Ishikawa (cell line): ENCODE measurements around the gene CDK12.

Source experiments
- CREB1 ChIP-seq: IDR thresholded peaks from 2 replicates; pipeline ENCODE4 v1.6.1; 2012; ENCODE audit warnings: low read depth
- EGR1 ChIP-seq: IDR thresholded peaks from 2 replicates; pipeline ENCODE4 v1.6.1; 2012
- EP300 ChIP-seq: IDR thresholded peaks from 2 replicates; pipeline ENCODE4 v1.6.1; 2012; ENCODE audit warnings: borderline replicate concordance
- RAD21 ChIP-seq: IDR thresholded peaks from 2 replicates; pipeline ENCODE4 v1.6.1; 2012; ENCODE audit warnings: low read depth
- TAF1 ChIP-seq: IDR thresholded peaks from 2 replicates; pipeline ENCODE4 v1.6.1; 2012; ENCODE audit warnings: low read depth, mild to moderate bottlenecking
- ZBTB7A ChIP-seq: IDR thresholded peaks from 2 replicates; pipeline ENCODE4 v1.6.1; 2012; ENCODE audit warnings: low read depth
- TF ChIP-seq, protein P1 (sequence below): IDR thresholded peaks from 2 replicates; pipeline ENCODE4 v1.6.1; 2012; ENCODE audit warnings: low read depth, mild to moderate bottlenecking

DNA sequence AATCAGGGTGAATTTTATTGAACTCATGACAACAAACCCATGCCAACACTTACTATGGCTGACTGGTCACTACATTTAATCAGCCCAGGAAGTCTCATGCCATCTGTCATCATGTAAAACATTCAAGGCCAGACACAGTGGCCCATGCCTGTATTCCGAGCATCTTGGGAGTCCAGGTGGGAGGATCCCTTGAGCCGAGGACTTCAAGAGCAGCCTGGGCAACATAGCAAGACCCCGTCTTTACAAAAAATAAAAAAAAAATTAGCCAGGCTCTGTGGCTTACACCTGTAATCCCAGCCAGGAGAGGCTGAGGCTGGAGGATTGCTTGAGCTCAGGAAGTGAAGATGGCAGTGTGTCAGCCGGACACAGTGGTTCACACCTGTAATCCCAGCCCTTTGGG is 5.4 kb upstream of the CDK12 start:
- TF ChIP-seq CREB1 = no peak
- TF ChIP-seq EP300 = no peak
- TF ChIP-seq TAF1 = no peak
- no peak for TF ChIP-seq RAD21
- no peak for TF ChIP-seq ZBTB7A
- TF ChIP-seq EGR1 = no peak
- TF ChIP-seq, protein P1, sequence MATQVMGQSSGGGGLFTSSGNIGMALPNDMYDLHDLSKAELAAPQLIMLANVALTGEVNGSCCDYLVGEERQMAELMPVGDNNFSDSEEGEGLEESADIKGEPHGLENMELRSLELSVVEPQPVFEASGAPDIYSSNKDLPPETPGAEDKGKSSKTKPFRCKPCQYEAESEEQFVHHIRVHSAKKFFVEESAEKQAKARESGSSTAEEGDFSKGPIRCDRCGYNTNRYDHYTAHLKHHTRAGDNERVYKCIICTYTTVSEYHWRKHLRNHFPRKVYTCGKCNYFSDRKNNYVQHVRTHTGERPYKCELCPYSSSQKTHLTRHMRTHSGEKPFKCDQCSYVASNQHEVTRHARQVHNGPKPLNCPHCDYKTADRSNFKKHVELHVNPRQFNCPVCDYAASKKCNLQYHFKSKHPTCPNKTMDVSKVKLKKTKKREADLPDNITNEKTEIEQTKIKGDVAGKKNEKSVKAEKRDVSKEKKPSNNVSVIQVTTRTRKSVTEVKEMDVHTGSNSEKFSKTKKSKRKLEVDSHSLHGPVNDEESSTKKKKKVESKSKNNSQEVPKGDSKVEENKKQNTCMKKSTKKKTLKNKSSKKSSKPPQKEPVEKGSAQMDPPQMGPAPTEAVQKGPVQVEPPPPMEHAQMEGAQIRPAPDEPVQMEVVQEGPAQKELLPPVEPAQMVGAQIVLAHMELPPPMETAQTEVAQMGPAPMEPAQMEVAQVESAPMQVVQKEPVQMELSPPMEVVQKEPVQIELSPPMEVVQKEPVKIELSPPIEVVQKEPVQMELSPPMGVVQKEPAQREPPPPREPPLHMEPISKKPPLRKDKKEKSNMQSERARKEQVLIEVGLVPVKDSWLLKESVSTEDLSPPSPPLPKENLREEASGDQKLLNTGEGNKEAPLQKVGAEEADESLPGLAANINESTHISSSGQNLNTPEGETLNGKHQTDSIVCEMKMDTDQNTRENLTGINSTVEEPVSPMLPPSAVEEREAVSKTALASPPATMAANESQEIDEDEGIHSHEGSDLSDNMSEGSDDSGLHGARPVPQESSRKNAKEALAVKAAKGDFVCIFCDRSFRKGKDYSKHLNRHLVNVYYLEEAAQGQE = no peak
